Measurements from ENCODE around the gene AP1G2. TPM values are rescaled to one million over a fixed set of nuclear protein-coding genes. Genes with fewer than 3 reads are reported as not detected.

Gene AP1G2
- polyA plus RNA-seq, 1 donor (not counting 4 experiments of a cell fraction or from before 2014, with no cell fraction given), result 119 TPM

DNA sequence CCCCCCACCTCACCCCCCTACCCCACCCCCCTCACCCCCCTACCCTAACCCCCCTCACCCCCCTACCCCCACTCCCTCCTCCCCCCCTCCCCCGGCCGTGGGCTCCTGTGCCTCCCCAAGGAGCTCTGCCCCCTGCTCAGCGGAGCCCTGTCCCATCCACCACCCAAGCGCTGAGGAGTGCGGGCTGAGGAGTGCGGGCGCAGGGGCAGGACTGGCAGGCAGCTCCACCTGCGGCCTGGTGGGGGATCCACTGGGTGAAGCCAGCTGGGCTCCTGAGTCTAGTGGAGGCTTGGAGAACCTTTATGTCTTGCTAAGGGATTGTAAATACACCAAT is 13.3 kb upstream of the AP1G2 start:
- no peak overlapping the region for H3K4me3 ChIP-seq (ENCODE audit: control insufficient read depth in 2 of 3, extremely low read depth in 1 of 3, insufficient read depth in 2 of 3, low read depth in 1 of 3, low read length in 3 of 3)
- peaks cover 39% of the 10 kb centered on the region for H3K27me3 ChIP-seq (ENCODE audit: control insufficient read depth, extremely low read depth, insufficient read depth, low read length)
- FAIRE-seq, result no peak
- no peaks in the 10 kb centered on the region for H3K9me3 ChIP-seq (ENCODE audit: control insufficient read depth, low read depth, low read length)
- H3K9ac ChIP-seq (ENCODE audit: control insufficient read depth, extremely low read depth, insufficient read depth, low read length), result no peak overlapping the region
- DNase-seq (ENCODE audit: low read depth, low spot score), result no peak
- H3K27ac ChIP-seq (ENCODE audit: control insufficient read depth, insufficient read depth, low read length), result no peak overlapping the region
- H3K36me3 ChIP-seq (ENCODE audit: control insufficient read depth in 2 of 2, extremely low read depth in 1 of 2, insufficient read depth in 2 of 2, low read length in 2 of 2), result no peaks in the 10 kb centered on the region
- H3K4me2 ChIP-seq (ENCODE audit: control insufficient read depth, extremely low read depth, insufficient read depth, low read depth, low read length), result no peak overlapping the region
- dilution Hi-C loops (cut with MboI; ENCODE audit: extremely low pct_ligation_motif_present, low sequenced_read_pairs), result no loop called here
- H3K4me1 ChIP-seq (ENCODE audit: control insufficient read depth, extremely low read depth, insufficient read depth, low read length), result no peaks in the 10 kb centered on the region
- TF ChIP-seq, protein P1, sequence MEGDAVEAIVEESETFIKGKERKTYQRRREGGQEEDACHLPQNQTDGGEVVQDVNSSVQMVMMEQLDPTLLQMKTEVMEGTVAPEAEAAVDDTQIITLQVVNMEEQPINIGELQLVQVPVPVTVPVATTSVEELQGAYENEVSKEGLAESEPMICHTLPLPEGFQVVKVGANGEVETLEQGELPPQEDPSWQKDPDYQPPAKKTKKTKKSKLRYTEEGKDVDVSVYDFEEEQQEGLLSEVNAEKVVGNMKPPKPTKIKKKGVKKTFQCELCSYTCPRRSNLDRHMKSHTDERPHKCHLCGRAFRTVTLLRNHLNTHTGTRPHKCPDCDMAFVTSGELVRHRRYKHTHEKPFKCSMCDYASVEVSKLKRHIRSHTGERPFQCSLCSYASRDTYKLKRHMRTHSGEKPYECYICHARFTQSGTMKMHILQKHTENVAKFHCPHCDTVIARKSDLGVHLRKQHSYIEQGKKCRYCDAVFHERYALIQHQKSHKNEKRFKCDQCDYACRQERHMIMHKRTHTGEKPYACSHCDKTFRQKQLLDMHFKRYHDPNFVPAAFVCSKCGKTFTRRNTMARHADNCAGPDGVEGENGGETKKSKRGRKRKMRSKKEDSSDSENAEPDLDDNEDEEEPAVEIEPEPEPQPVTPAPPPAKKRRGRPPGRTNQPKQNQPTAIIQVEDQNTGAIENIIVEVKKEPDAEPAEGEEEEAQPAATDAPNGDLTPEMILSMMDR (optimal IDR thresholded peaks at IDR 0.05 in 1 of 3, IDR thresholded peaks at IDR 0.05 in 1 of 3, conservative IDR thresholded peaks at IDR 0.05 in 1 of 3; ENCODE audit: extremely low read depth in 1 of 3, insufficient read depth in 2 of 3, low read length in 3 of 3), result no peak
- no peak for TF ChIP-seq EZH2 (IDR thresholded peaks at IDR 0.05; ENCODE audit: low read length)
- no peaks in the 10 kb centered on the region for H3K79me2 ChIP-seq (ENCODE audit: control insufficient read depth, insufficient read depth, low read length)
- no peaks in the 10 kb centered on the region for H3K9me1 ChIP-seq (ENCODE audit: control insufficient read depth, extremely low read depth, insufficient read depth, low read length)
- no peaks in the 10 kb centered on the region for H4K20me1 ChIP-seq (ENCODE audit: control insufficient read depth, extremely low read depth, insufficient read depth, low read length)
- H2AFZ ChIP-seq (ENCODE audit: control insufficient read depth, low read length), result no peak overlapping the region

DNA sequence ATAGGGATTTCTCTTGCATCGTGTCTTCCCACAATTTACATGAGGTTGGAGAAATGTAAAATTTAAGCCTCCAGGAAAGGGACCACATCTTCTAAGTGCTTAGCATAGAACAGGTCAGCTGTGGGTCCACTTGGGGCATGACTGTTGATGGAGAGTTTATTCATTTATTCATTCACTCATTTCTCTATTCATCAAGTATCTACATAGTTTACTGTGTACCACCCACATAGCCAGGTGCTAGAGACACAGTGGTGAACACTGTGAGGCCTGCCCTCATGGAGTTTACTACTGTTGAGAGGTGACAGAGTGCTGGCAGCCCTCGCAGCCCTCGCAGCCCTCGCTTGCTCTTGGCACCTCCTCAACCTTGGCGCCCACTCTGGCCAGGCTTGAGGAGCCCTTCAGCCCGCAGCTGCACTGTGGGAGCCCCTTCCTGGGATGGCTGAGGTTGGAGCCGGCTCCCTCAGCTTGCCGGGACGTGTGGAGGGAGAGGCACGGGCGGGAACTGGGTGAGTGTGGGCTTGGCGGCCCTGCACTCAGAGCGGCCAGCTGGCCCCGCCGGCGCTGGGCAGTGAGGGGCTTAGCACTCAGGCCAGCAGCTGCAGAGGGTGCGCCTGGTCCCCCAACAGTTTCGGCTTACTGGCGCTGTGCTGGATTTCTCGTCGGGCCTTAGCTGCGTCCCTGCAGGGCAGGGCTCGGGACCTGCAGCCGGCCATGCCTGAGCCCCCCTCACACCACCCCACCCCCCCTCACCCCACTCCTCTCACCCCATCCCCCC is 12.7 kb upstream of the AP1G2 start:
- Histone ChIP-seq H3K4me2 (ENCODE audit: control insufficient read depth, extremely low read depth, insufficient read depth, low read depth, low read length) (no peak overlapping the region), H3K4me1 (ENCODE audit: control insufficient read depth, extremely low read depth, insufficient read depth, low read length) (no peaks in the 10 kb centered on the region), H3K27me3 (ENCODE audit: control insufficient read depth, extremely low read depth, insufficient read depth, low read length) (peaks cover 45% of the 10 kb centered on the region), H3K27ac (ENCODE audit: control insufficient read depth, insufficient read depth, low read length) (no peak overlapping the region), H3K9me1 (ENCODE audit: control insufficient read depth, extremely low read depth, insufficient read depth, low read length) (no peaks in the 10 kb centered on the region), H3K4me3 (ENCODE audit: control insufficient read depth in 2 of 3, extremely low read depth in 1 of 3, insufficient read depth in 2 of 3, low read depth in 1 of 3, low read length in 3 of 3) (no peak overlapping the region), H2AFZ (ENCODE audit: control insufficient read depth, low read length) (no peak overlapping the region), H4K20me1 (ENCODE audit: control insufficient read depth, extremely low read depth, insufficient read depth, low read length) (no peaks in the 10 kb centered on the region), H3K36me3 (ENCODE audit: control insufficient read depth in 2 of 2, extremely low read depth in 1 of 2, insufficient read depth in 2 of 2, low read length in 2 of 2) (no peaks in the 10 kb centered on the region), H3K9ac (ENCODE audit: control insufficient read depth, extremely low read depth, insufficient read depth, low read length) (no peak overlapping the region), H3K9me3 (ENCODE audit: control insufficient read depth, low read depth, low read length) (no peaks in the 10 kb centered on the region), H3K79me2 (ENCODE audit: control insufficient read depth, insufficient read depth, low read length) (no peaks in the 10 kb centered on the region)
- no peak for DNase-seq (ENCODE audit: low read depth, low spot score)
- FAIRE-seq, result no peak
- dilution Hi-C loops (cut with MboI; ENCODE audit: extremely low pct_ligation_motif_present, low sequenced_read_pairs), result no loop called here
- TF ChIP-seq EZH2 (IDR thresholded peaks at IDR 0.05; ENCODE audit: low read length), result no peak
- TF ChIP-seq, protein P1 (optimal IDR thresholded peaks at IDR 0.05 in 1 of 3, IDR thresholded peaks at IDR 0.05 in 1 of 3, conservative IDR thresholded peaks at IDR 0.05 in 1 of 3; ENCODE audit: extremely low read depth in 1 of 3, insufficient read depth in 2 of 3, low read length in 3 of 3), result no peak

Measured in keratinocyte (primary cell).